GM19324 (cell line): Measurements from ENCODE around the gene NNAT.
"Not testable (repeated sequence)": the region's sequence is repeated elsewhere in the genome, so short reads cannot be mapped to it uniquely, and the experiment has no call there.

Experiments
- ATAC-seq: cut with Tn5 transposase; IDR thresholded peaks from one replicate; pipeline ENCODE4 v1.9.1; 2021; ENCODE audit warnings: mild to moderate bottlenecking, moderate library complexity; ENCODE audit not compliant: unreplicated experiment, low FRiP score

NNAT gene

GRCh38 chr20:37538003-37538402 is 17.0 kb downstream of the NNAT start:
- ATAC-seq: no peak

- ATAC-seq: no peak
These were observed 18.4 kb downstream of the NNAT start for GRCh38 chr20:37539424-37539823.

GRCh38 chr20:37540001-37540400 is 19.0 kb downstream of the NNAT start:
- no peak for ATAC-seq

- not testable (repeated sequence) for ATAC-seq
These were observed 19.8 kb downstream of the NNAT start for GRCh38 chr20:37540838-37541237.

- no peak for ATAC-seq
These were observed 20.3 kb downstream of the NNAT start for GRCh38 chr20:37541326-37541725.

- ATAC-seq: no peak
These were observed 21.2 kb downstream of the NNAT start for GRCh38 chr20:37542281-37542680.

GRCh38 chr20:37543828-37544227 is 22.8 kb downstream of the NNAT start:
- ATAC-seq: no peak

- ATAC-seq: no peak
These were observed 23.3 kb downstream of the NNAT start for GRCh38 chr20:37544386-37544785.

GRCh38 chr20:37545516-37545915 is 24.5 kb downstream of the NNAT start:
- no peak for ATAC-seq

- ATAC-seq: no peak
These were observed 26.9 kb downstream of the NNAT start for GRCh38 chr20:37547912-37548311.

GRCh38 chr20:37550101-37550920 is 29.3 kb downstream of the NNAT start:
- ATAC-seq: not testable (repeated sequence)

- not testable (repeated sequence) for ATAC-seq
These were observed 30.6 kb downstream of the NNAT start for GRCh38 chr20:37551660-37552059.

- ATAC-seq: no peak
These were observed 31.4 kb downstream of the NNAT start for GRCh38 chr20:37552415-37552814.

GRCh38 chr20:37554721-37555298 is 33.8 kb downstream of the NNAT start:
- ATAC-seq: not testable (repeated sequence)

GRCh38 chr20:37556538-37556937 is 35.5 kb downstream of the NNAT start:
- ATAC-seq: no peak

- ATAC-seq: no peak
These were observed 37.3 kb downstream of the NNAT start for GRCh38 chr20:37558306-37558705.

GRCh38 chr20:37558779-37559178 is 37.7 kb downstream of the NNAT start:
- no peak for ATAC-seq

GRCh38 chr20:37559312-37560027 is 38.4 kb downstream of the NNAT start:
- ATAC-seq: no peak

GRCh38 chr20:37560629-37561028 is 39.6 kb downstream of the NNAT start:
- ATAC-seq: no peak

- ATAC-seq: no peak
These were observed 41.8 kb downstream of the NNAT start for GRCh38 chr20:37562695-37563480.

- no peak for ATAC-seq
These were observed 43.0 kb downstream of the NNAT start for GRCh38 chr20:37564016-37564387.
